Smooth muscle cell (in vitro differentiated cells): Measurements from ENCODE around the gene DNAJC17. TPM values are rescaled to one million over a fixed set of nuclear protein-coding genes. Genes with fewer than 3 reads are reported as not detected.

Experiments used
- DNase-seq: peaks from one replicate; lab custom pipeline; 2025; ENCODE audit not compliant: unreplicated experiment; lab: John Stamatoyannopoulos, UW
- H2AFZ ChIP-seq: fragments of 200-600 bp; sonication (generic); 2 replicates; pipeline ENCODE4 v1.6.0; 2016; ENCODE audit warnings: antibody characterized with exemption, low read depth, mild to moderate bottlenecking
- H3F3A ChIP-seq: fragments of 200-600 bp; sonication (generic); 2 replicates; pipeline ENCODE4 v1.6.0; 2017; ENCODE audit warnings: antibody characterized with exemption, low read depth
- H3K27ac ChIP-seq: fragments of 200-600 bp; sonication (generic); 2 replicates; pipeline ENCODE4 v1.5.1; 2016; ENCODE audit warnings: low read depth, mild to moderate bottlenecking
- H3K27me3 ChIP-seq: fragments of 200-600 bp; sonication (generic); 2 replicates; pipeline ENCODE4 v1.6.1; 2016; ENCODE audit warnings: low read depth, mild to moderate bottlenecking
- H3K36me3 ChIP-seq: fragments of 200-600 bp; sonication (generic); 2 replicates; pipeline ENCODE4 v1.5.1; 2016; ENCODE audit warnings: low read depth
- H3K4me1 ChIP-seq: fragments of 200-600 bp; sonication (generic); 2 replicates; pipeline ENCODE4 v1.5.1; 2016; ENCODE audit warnings: low read depth
- H3K4me2 ChIP-seq: fragments of 200-600 bp; sonication (generic); 2 replicates; pipeline ENCODE4 v1.6.0; 2016; ENCODE audit warnings: mild to moderate bottlenecking
- H3K4me3 ChIP-seq: fragments of 200-600 bp; sonication (generic); 2 replicates; pipeline ENCODE4 v1.5.1; 2016; ENCODE audit warnings: mild to moderate bottlenecking
- H3K79me2 ChIP-seq: fragments of 200-600 bp; sonication (generic); 2 replicates; pipeline ENCODE4 v1.6.0; 2016; ENCODE audit warnings: low read depth, mild to moderate bottlenecking
- H3K9ac ChIP-seq: fragments of 200-600 bp; sonication (generic); 2 replicates; pipeline ENCODE4 v1.6.0; 2016; ENCODE audit warnings: low read depth
- H3K9me3 ChIP-seq: fragments of 200-600 bp; sonication (generic); replicated peaks from 2 replicates; pipeline ENCODE4 v1.5.1; 2016; ENCODE audit warnings: low read depth
- H4K20me1 ChIP-seq: fragments of 200-600 bp; sonication (generic); 2 replicates; pipeline ENCODE4 v1.6.0; 2016; ENCODE audit warnings: low read depth
- CTCF ChIP-seq: fragments of 200-600 bp; sonication (generic); IDR thresholded peaks from 2 replicates; pipeline ENCODE4 v1.5.1; 2017; ENCODE audit warnings: borderline replicate concordance, mild to moderate bottlenecking, antibody characterized with exemption; ENCODE audit not compliant: insufficient read depth, poor library complexity, severe bottlenecking
- WGBS: methylation state at CpG from one replicate; pipeline ENCODE4 v1.1.7; 2016; ENCODE audit warnings: low lambda C conversion rate; 5-methylcytosine and 5-hydroxymethylcytosine counted together
- polyA plus RNA-seq: library from polyadenylated mRNA; unstranded; fragments of >200 nt; fragmentation: Nextera tagmentation; extraction: Ambion mirVana; gene quantifications from 2 replicates; pipeline ENCODE4 v1.2.1, GENCODE V29; 2016
- total RNA-seq: library from RNA; depleted of rRNA; stranded (reverse); fragments of >200 nt; gene quantifications from 2 replicates; pipeline ENCODE4 v1.2.3, GENCODE V29; 2014

DNAJC17 gene
- total and polyA plus RNA-seq, 2 experiments from 2014 or later, result 25.0 to 33.6 TPM

- peaks cover 7% of the 10 kb centered on the region for H3K4me1 ChIP-seq
- H3K9ac ChIP-seq, result no peak overlapping the region
- no peaks in the 10 kb centered on the region for H3K27me3 ChIP-seq
- H3F3A ChIP-seq, result no peaks in the 10 kb centered on the region
- H3K4me2 ChIP-seq, result no peak overlapping the region
- H4K20me1 ChIP-seq, result peaks cover 51% of the 10 kb centered on the region
- no peak overlapping the region for H3K4me3 ChIP-seq
- H3K79me2 ChIP-seq, result peaks cover 36% of the 10 kb centered on the region
- no peak overlapping the region for H3K27ac ChIP-seq
- DNase-seq, result no peak
- no peak for TF ChIP-seq CTCF
- no peaks in the 10 kb centered on the region for H3K36me3 ChIP-seq
- 91% methylated on average over 3 of the region's 3 CpGs for WGBS
- H2AFZ ChIP-seq, result no peak overlapping the region
- H3K9me3 ChIP-seq, result no peaks in the 10 kb centered on the region
Observed at GRCh38 chr15:40792394-40792793, 14.9 kb downstream of the DNAJC17 start.

- no peak overlapping the region for H3K4me3 ChIP-seq
- no peaks in the 10 kb centered on the region for H3F3A ChIP-seq
- 79% methylated on average over 3 of the region's 3 CpGs for WGBS
- H4K20me1 ChIP-seq, result peaks cover 53% of the 10 kb centered on the region
- no peak overlapping the region for H2AFZ ChIP-seq
- peak overlapping the region; percentile 31 for H3K27ac ChIP-seq
- no peak for TF ChIP-seq CTCF
- no peaks in the 10 kb centered on the region for H3K9me3 ChIP-seq
- H3K79me2 ChIP-seq, result peaks cover 34% of the 10 kb centered on the region
- no peaks in the 10 kb centered on the region for H3K27me3 ChIP-seq
- H3K36me3 ChIP-seq, result no peaks in the 10 kb centered on the region
- H3K9ac ChIP-seq, result no peak overlapping the region
- peaks cover 12% of the 10 kb centered on the region for H3K4me1 ChIP-seq
- DNase-seq, result no peak
- no peak overlapping the region for H3K4me2 ChIP-seq
Observed at GRCh38 chr15:40790718-40791117, 16.6 kb downstream of the DNAJC17 start.

- Histone ChIP-seq H3K4me3 (no peak overlapping the region), H3K4me1 (peaks cover 12% of the 10 kb centered on the region), H2AFZ (no peak overlapping the region), H3K9ac (no peak overlapping the region), H3K36me3 (no peaks in the 10 kb centered on the region), H3K79me2 (peaks cover 32% of the 10 kb centered on the region), H3K9me3 (no peaks in the 10 kb centered on the region), H3K27me3 (no peaks in the 10 kb centered on the region), H3K4me2 (no peak overlapping the region), H3F3A (no peaks in the 10 kb centered on the region), H3K27ac (no peak overlapping the region), H4K20me1 (peaks cover 58% of the 10 kb centered on the region)
- no peak for DNase-seq
- TF ChIP-seq CTCF, result no peak
- 96% methylated on average over 8 of the region's 8 CpGs for WGBS
Observed at GRCh38 chr15:40789999-40790398, 17.3 kb downstream of the DNAJC17 start.

- Histone ChIP-seq H3K79me2 (peaks cover 26% of the 10 kb centered on the region), H3K27me3 (no peaks in the 10 kb centered on the region), H3K36me3 (no peaks in the 10 kb centered on the region), H3K4me1 (peaks cover 12% of the 10 kb centered on the region), H3K27ac (no peak overlapping the region), H4K20me1 (peaks cover 62% of the 10 kb centered on the region), H3K9me3 (no peaks in the 10 kb centered on the region), H3K4me3 (no peak overlapping the region), H3F3A (no peaks in the 10 kb centered on the region), H2AFZ (no peak overlapping the region), H3K9ac (no peak overlapping the region), H3K4me2 (no peak overlapping the region)
- DNase-seq, result no peak
- no peak for TF ChIP-seq CTCF
- WGBS, result 98% methylated on average over 5 of the region's 5 CpGs
Observed at GRCh38 chr15:40789119-40789518, 18.2 kb downstream of the DNAJC17 start.
